Stomach (tissue), 9 donors: ENCODE measurements around the gene IPPK. TPM values are rescaled to one million over a fixed set of nuclear protein-coding genes. Genes with fewer than 3 reads are reported as not detected.

Experiments used
- DNase-seq, 2 donors: peaks; one replicate each; pipeline versions ENCODE4 v3.0.0 to v3.0.0-alpha.2; 2013 to 2019
- H3K27ac ChIP-seq, 5 donors: fragments of 200-600 bp in 4 of 5; sonication (generic) in 4 of 5; one replicate each; pipeline ENCODE4 v1.5.1; 2013 to 2019; ENCODE audit warnings: mild to moderate bottlenecking in 1 of 5, moderate library complexity in 1 of 5
- H3K27me3 ChIP-seq, 3 donors: fragments of 200-600 bp; sonication (generic); one replicate each; pipeline ENCODE4 v1.5.1; 2017 to 2019; ENCODE audit warnings: mixed run types in 1 of 3
- H3K36me3 ChIP-seq, 4 donors: fragments of 200-600 bp; sonication (generic); 1 replicate in 3 of 4; 2 replicates in 1 of 4; pipeline ENCODE4 v1.5.1; 2016 to 2019
- H3K4me1 ChIP-seq, 4 donors: fragments of 200-600 bp; sonication (generic); one replicate each; pipeline ENCODE4 v1.5.1; 2016 to 2019
- H3K4me3 ChIP-seq, 4 donors: fragments of 200-600 bp; sonication (generic) in 3 of 4; one replicate each; pipeline ENCODE4 v1.5.1; 2016 to 2019; ENCODE audit warnings: mild to moderate bottlenecking in 1 of 4
- H3K9me3 ChIP-seq, 4 donors: fragments of 200-600 bp; sonication (generic); one replicate each; pipeline ENCODE4 v1.5.1; 2016 to 2019
- EP300 ChIP-seq: sonication (generic); formaldehyde crosslinking; IDR thresholded peaks from one replicate; pipeline ENCODE4 v1.6.1; 2017; ENCODE audit warnings: antibody characterized with exemption
- POLR2A ChIP-seq, 4 donors: fragments of 450-650 bp; IDR thresholded peaks; one replicate each; pipeline ENCODE4 v1.6.1; 2016; ENCODE audit warnings: antibody characterized with exemption in 4 of 4, control low read depth in 2 of 4, mild to moderate bottlenecking in 1 of 4, moderate library complexity in 1 of 4
- POLR2AphosphoS5 ChIP-seq, 3 donors: sonication (generic); formaldehyde crosslinking; IDR thresholded peaks; one replicate each; pipeline ENCODE4 v1.6.1; 2016; ENCODE audit warnings: antibody characterized with exemption in 3 of 3
- WGBS, 5 donors: extraction: QIAGEN DNeasy Blood & Tissue Kit in 3 of 5; methylation state at CpG; one replicate each; pipeline versions ENCODE4 v1.1.5 to v1.1.7; 2013 to 2018; 5-methylcytosine and 5-hydroxymethylcytosine counted together
- intact Hi-C: fragments of 100-400 bp; cut with DNase I; formaldehyde crosslinking; loops from one replicate; pipeline ENCODE4 v1.15.1; 2023; ENCODE audit warnings: low total_unique reads
- polyA plus RNA-seq, 3 donors: library from polyadenylated mRNA; stranded (reverse); fragments of 200-250 nt; gene quantifications; one replicate each; pipeline ENCODE4 v1.2.3, GENCODE V29; 2013
- total RNA-seq, 5 donors: library from RNA; depleted of rRNA; stranded (reverse); fragments of >200 nt; gene quantifications; one replicate each; pipeline versions ENCODE4 v1.1.0 to v1.2.3, GENCODE V29; 2014 to 2016
- TF ChIP-seq, protein P1 (sequence below), 7 experiments: fragments of 450-650 bp in 4 of 7; fragments of 200-600 bp in 3 of 7; sonication (generic) in 3 of 7; IDR thresholded peaks; one replicate each; pipeline ENCODE4 v1.5.1; 2016 to 2019; ENCODE audit warnings: antibody characterized with exemption in 7 of 7, control low read depth in 2 of 7, mild to moderate bottlenecking in 1 of 7
- donor health status: healthy with polysubstance abuse.
- donor health status: Bipolar disorder and iron deficiency.
- donor health status: healthy.

Gene IPPK
- total and polyA plus RNA-seq, 8 donors: 1.4 to 17.1 (median 10.9) TPM

DNA sequence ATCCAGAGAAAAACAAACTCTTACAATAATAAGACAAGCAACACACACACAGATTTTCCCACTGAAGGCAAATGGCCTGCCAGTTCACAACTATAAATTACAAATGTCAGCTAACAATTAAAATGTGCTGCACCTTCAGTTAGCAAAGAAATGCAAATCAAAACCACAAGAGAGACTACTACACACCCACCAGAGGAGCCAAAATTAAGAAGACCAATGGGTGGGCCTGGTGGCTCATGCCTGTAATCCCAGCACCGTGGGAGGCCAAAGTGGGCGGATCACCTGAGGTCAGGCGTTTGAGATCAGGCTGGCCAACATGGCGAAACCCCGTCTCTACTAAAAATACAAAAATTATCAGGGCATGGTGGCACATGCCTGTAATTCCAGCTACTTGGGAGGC lies 15.1 kb upstream of the IPPK start:
- H3K36me3 ChIP-seq: no peaks in the 10 kb centered on the region
- no peak overlapping the region for H3K27ac ChIP-seq
- intact Hi-C loops: no loop called here
- no peaks in the 10 kb centered on the region for H3K27me3 ChIP-seq
- peaks cover 0 to 7% (median 4%) of the 10 kb centered on the region in 4 donors for H3K9me3 ChIP-seq
- no peak overlapping the region for H3K4me3 ChIP-seq
- H3K4me1 ChIP-seq: no peaks in the 10 kb centered on the region
- no peak for TF ChIP-seq POLR2AphosphoS5 (IDR thresholded peaks at IDR 0.05)
- TF ChIP-seq, protein P1, sequence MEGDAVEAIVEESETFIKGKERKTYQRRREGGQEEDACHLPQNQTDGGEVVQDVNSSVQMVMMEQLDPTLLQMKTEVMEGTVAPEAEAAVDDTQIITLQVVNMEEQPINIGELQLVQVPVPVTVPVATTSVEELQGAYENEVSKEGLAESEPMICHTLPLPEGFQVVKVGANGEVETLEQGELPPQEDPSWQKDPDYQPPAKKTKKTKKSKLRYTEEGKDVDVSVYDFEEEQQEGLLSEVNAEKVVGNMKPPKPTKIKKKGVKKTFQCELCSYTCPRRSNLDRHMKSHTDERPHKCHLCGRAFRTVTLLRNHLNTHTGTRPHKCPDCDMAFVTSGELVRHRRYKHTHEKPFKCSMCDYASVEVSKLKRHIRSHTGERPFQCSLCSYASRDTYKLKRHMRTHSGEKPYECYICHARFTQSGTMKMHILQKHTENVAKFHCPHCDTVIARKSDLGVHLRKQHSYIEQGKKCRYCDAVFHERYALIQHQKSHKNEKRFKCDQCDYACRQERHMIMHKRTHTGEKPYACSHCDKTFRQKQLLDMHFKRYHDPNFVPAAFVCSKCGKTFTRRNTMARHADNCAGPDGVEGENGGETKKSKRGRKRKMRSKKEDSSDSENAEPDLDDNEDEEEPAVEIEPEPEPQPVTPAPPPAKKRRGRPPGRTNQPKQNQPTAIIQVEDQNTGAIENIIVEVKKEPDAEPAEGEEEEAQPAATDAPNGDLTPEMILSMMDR (IDR thresholded peaks at IDR 0.05): no peak
- no peak for TF ChIP-seq POLR2A (IDR thresholded peaks at IDR 0.05)
- no peak for DNase-seq
- WGBS, 5 donors: 77 to 85% (median 83%) methylated on average over 4 to 5 of the region's 5 CpGs

DNA sequence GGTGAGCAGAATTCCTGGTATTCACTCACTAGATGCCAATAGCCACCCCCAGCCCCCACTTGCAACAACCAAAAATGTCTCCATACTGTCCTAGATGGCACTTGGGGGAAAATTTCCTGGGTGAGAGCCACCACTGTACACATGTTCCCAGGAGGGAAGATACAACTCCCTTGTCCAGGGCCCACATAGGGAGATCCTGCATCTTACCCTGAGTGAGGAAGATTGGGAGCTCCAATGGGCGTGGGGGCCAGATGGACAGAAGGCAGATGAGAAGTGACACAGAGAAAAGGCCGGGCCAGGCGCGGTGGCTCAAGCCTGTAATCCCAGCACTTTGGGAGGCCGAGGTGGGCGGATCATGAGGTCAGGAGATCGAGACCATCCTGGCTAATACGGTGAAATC lies 12.3 kb upstream of the IPPK start:
- WGBS, 5 donors: 90 to 99% (median 96%) methylated on average over 8 of the region's 8 CpGs
- Histone ChIP-seq H3K27me3 (no peaks in the 10 kb centered on the region), H3K9me3 (no peaks in the 10 kb centered on the region), H3K4me3 (no peak overlapping the region), H3K27ac (no peak overlapping the region), H3K4me1 (no peaks in the 10 kb centered on the region), H3K36me3 (no peaks in the 10 kb centered on the region)
- DNase-seq: no peak
- intact Hi-C loops: no loop called here
- TF ChIP-seq, protein P1 (IDR thresholded peaks at IDR 0.05): no peak
- TF ChIP-seq EP300: no peak
- no peak for TF ChIP-seq POLR2AphosphoS5 (IDR thresholded peaks at IDR 0.05)
- no peak for TF ChIP-seq POLR2A (IDR thresholded peaks at IDR 0.05)

DNA sequence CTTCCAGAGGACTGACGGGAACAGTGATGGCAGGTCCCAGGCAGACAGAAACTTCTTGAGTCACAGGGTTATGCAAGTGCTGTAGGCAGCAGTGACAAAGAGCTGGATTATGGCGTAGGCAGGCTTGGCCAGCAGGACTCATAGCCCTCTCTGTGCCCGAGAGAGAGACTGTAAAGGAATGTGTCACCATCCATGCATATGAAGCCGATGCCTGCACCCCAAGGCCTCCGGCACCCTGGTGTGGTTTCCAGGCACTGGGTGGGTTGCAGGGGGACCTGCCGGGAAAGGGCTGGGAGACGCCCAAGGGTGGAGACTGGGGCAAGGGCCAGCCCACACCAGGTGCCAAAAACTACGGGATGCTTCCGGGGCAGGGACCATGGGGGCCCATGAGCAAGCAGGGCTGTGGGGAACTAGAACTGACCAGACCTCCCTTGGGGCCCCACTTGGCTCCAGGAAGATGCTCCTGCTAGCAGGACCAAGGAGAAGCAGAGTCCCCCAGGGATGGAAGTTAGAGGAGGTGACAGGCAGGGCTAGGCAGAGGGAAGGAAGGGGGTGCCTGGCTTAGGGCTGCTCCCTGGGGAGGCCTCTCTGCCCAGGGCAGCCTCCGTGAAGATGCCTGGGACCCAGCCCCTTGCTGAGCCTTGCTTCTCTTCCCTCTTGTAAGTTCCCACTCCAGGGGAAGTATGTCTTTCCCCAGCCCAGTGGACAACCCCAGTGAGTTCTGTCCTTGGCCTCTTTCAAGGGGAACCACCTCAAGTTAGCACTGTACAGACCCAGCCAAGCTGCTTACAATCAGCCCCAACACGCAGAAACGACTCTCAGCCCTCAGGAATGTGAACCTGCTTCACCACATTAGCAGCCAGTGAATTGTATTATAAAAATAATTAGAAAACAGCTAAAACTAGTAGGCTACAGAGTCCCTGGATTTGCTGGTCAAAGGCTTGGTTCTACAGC lies 10.5 kb upstream of the IPPK start:
- TF ChIP-seq, protein P1 (IDR thresholded peaks at IDR 0.05): no peak
- TF ChIP-seq POLR2AphosphoS5 (IDR thresholded peaks at IDR 0.05) (no peak), POLR2A (IDR thresholded peaks at IDR 0.05) (no peak), EP300 (no peak)
- Histone ChIP-seq H3K4me1 (no peaks in the 10 kb centered on the region), H3K4me3 (no peak overlapping the region), H3K9me3 (no peaks in the 10 kb centered on the region), H3K36me3 (no peaks in the 10 kb centered on the region), H3K27ac (no peak overlapping the region), H3K27me3 (no peaks in the 10 kb centered on the region)
- DNase-seq: no peak
- WGBS, 5 donors: 76 to 84% (median 78%) methylated on average over 12 of the region's 12 CpGs
- intact Hi-C loops: no loop called here

DNA sequence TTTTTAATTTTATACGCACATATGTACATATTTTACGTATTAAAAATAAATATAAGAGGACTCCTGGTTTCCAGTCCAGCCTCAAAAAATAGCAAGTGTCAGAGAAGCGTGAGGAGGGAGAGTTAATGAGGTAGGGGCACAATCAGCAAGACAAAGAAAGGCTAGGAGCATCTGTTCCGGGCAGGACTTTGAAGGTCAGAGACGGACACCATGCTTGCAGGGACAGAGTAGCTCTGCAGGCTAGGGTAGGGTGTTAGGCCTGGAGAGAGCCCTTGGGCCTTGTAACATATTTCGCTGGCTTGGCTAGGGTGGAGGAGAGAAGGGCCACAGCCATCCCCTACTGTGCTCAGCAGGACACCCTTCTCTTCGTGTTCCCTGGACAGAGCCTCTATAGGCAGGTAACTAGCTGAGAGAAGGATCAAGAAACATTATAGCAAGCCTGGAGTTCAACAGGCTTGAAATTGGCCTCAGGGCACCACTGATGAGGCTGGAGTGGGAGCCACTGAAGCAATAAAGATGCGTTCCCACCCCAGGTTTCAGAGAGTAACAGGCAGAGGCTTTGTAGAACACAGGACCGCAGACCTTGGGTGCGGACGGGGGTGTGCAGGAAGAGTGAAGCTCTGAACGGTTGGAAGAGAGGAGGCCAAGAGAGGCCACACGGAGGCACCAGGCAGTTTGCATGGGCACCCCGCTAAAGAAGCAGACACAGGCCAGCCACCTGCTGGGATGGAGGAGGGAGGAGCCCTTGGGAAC lies 9.7 kb upstream of the IPPK start:
- H3K9me3 ChIP-seq: no peaks in the 10 kb centered on the region
- H3K4me1 ChIP-seq: no peaks in the 10 kb centered on the region
- no peaks in the 10 kb centered on the region for H3K36me3 ChIP-seq
- DNase-seq: no peak
- intact Hi-C loops: no loop called here
- no peak overlapping the region for H3K4me3 ChIP-seq
- no peak for TF ChIP-seq EP300
- TF ChIP-seq, protein P1 (IDR thresholded peaks at IDR 0.05): no peak
- no peak for TF ChIP-seq POLR2A (IDR thresholded peaks at IDR 0.05)
- TF ChIP-seq POLR2AphosphoS5 (IDR thresholded peaks at IDR 0.05): no peak
- H3K27ac ChIP-seq: no peak overlapping the region
- no peaks in the 10 kb centered on the region for H3K27me3 ChIP-seq
- WGBS, 5 donors: 72 to 83% (median 80%) methylated on average over 12 to 14 of the region's 14 CpGs
